HL-60 (cell line): ENCODE data around the gene CBLN3.

ENCODE experiments used
- DNase-seq, 2 experiments: peaks; one replicate each; pipeline ENCODE4 v3.0.0-alpha.2; 2010 to 2020; ENCODE audit warnings: low read depth in 1 of 2, low spot score in 1 of 2
- H3K27ac ChIP-seq: fragments of 250-450 bp; sonication (Bioruptor Pico); replicated peaks from 2 replicates; pipeline ENCODE4 v1.5.1; 2020; ENCODE audit warnings: mild to moderate bottlenecking, moderate library complexity
- H3K27me3 ChIP-seq: fragments of 250-450 bp; sonication (Bioruptor Pico); 2 replicates; pipeline ENCODE4 v1.5.1; 2021; ENCODE audit warnings: mild to moderate bottlenecking, moderate library complexity; ENCODE audit not compliant: insufficient read depth, poor library complexity, severe bottlenecking
- H3K4me3 ChIP-seq: replicated peaks from 2 replicates; pipeline ENCODE4 v1.5.1; 2011; ENCODE audit warnings: mild to moderate bottlenecking, control low read depth, low read length; ENCODE audit not compliant: insufficient read depth
- CTCF ChIP-seq: IDR thresholded peaks from one replicate; pipeline ENCODE4 v1.5.1; 2011; ENCODE audit warnings: low read length, control low read depth, inconsistent platforms; ENCODE audit not compliant: insufficient read depth
- GABPA ChIP-seq: IDR thresholded peaks from 2 replicates; pipeline ENCODE4 v1.6.1; 2012; ENCODE audit warnings: low read depth
- POLR2AphosphoS5 ChIP-seq: IDR thresholded peaks from 2 replicates; pipeline ENCODE4 v1.6.1; 2012; ENCODE audit warnings: low read depth
- SPI1 ChIP-seq: IDR thresholded peaks from 2 replicates; pipeline ENCODE4 v1.6.1; 2012; ENCODE audit warnings: low read depth, mild to moderate bottlenecking, borderline replicate concordance
- TF ChIP-seq, protein P1 (sequence below): IDR thresholded peaks from 2 replicates; pipeline ENCODE4 v1.6.1; 2012; ENCODE audit warnings: low read depth; ENCODE audit not compliant: insufficient replicate concordance

Gene CBLN3

GRCh38 chr14:24440606-24441399 lies 11.3 kb upstream of the CBLN3 start:
- DNase-seq: no peak
- no peak overlapping the region for H3K27ac ChIP-seq
- TF ChIP-seq, protein P1, sequence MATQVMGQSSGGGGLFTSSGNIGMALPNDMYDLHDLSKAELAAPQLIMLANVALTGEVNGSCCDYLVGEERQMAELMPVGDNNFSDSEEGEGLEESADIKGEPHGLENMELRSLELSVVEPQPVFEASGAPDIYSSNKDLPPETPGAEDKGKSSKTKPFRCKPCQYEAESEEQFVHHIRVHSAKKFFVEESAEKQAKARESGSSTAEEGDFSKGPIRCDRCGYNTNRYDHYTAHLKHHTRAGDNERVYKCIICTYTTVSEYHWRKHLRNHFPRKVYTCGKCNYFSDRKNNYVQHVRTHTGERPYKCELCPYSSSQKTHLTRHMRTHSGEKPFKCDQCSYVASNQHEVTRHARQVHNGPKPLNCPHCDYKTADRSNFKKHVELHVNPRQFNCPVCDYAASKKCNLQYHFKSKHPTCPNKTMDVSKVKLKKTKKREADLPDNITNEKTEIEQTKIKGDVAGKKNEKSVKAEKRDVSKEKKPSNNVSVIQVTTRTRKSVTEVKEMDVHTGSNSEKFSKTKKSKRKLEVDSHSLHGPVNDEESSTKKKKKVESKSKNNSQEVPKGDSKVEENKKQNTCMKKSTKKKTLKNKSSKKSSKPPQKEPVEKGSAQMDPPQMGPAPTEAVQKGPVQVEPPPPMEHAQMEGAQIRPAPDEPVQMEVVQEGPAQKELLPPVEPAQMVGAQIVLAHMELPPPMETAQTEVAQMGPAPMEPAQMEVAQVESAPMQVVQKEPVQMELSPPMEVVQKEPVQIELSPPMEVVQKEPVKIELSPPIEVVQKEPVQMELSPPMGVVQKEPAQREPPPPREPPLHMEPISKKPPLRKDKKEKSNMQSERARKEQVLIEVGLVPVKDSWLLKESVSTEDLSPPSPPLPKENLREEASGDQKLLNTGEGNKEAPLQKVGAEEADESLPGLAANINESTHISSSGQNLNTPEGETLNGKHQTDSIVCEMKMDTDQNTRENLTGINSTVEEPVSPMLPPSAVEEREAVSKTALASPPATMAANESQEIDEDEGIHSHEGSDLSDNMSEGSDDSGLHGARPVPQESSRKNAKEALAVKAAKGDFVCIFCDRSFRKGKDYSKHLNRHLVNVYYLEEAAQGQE: no peak
- TF ChIP-seq GABPA: no peak
- TF ChIP-seq POLR2AphosphoS5: no peak
- no peak for TF ChIP-seq CTCF
- no peak for TF ChIP-seq SPI1
- no peaks in the 10 kb centered on the region for H3K27me3 ChIP-seq
- H3K4me3 ChIP-seq: no peak overlapping the region

GRCh38 chr14:24439830-24440605 lies 10.6 kb upstream of the CBLN3 start:
- H3K4me3 ChIP-seq: no peak overlapping the region
- H3K27ac ChIP-seq: no peak overlapping the region
- H3K27me3 ChIP-seq: no peaks in the 10 kb centered on the region
- peak; percentile 47 for TF ChIP-seq POLR2AphosphoS5
- no peak for TF ChIP-seq CTCF
- no peak for DNase-seq

DNA sequence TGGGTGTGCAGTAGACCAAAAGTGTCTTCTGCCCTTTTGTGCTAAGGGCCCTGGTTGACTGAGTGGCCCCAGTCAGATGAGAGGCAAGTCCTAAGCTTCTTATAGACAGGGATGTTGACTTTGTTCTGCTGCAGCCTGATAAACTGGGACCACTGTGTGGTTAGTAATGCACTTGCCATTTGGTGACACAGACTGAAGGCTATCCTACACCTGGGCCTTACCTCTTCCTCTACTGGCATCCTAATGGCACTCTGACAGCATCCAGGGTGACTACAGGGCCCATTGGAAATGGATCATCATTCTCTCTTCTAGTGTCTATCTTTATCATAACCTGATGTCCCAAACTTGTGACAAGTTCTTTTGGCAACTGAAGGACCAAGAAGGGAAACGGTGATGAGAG lies 9.8 kb upstream of the CBLN3 start:
- H3K27ac ChIP-seq: no peak overlapping the region
- DNase-seq: no peak
- H3K27me3 ChIP-seq: no peaks in the 10 kb centered on the region
- no peak for TF ChIP-seq SPI1
- no peak for TF ChIP-seq CTCF
- TF ChIP-seq POLR2AphosphoS5: no peak
- TF ChIP-seq GABPA: no peak
- TF ChIP-seq, protein P1: no peak
- no peak overlapping the region for H3K4me3 ChIP-seq
